ENCODE measurements around the gene FKBP11.
"Not testable (repeated sequence)": the region's sequence is repeated elsewhere in the genome, so short reads cannot be mapped to it uniquely, and the experiment has no call there.

FKBP11 gene

DNA sequence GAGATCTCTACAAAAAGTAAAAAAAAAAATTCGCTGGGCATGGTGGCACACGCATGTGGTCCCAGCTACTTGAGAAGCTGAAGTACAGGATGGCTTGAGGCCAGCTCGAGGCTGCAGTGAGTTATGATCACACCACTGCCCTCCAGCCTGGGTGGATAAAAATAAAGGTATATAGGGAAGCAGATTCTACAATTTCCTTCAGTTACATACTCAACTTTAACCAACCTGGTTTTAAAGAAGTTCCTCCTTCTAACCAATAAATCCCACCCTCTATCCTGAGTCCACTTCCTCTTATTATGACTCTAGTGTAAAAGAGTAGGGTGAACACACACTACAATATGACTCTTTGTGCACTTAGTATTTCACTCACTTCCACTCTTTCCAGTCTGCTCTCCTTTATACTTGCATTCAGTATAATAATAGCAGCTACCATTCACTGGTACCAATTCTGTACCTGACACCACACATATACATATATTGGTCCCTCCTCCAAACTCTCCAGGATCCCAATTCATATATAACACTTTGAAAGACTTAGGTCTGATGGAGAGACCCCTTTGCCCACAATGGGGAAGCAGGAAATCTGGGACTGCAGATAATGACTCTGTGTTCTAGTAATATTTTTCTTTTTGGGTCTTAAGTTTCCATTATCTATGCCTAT is 29.7 kb upstream of the FKBP11 start:
- no peak for DNase-seq

DNA sequence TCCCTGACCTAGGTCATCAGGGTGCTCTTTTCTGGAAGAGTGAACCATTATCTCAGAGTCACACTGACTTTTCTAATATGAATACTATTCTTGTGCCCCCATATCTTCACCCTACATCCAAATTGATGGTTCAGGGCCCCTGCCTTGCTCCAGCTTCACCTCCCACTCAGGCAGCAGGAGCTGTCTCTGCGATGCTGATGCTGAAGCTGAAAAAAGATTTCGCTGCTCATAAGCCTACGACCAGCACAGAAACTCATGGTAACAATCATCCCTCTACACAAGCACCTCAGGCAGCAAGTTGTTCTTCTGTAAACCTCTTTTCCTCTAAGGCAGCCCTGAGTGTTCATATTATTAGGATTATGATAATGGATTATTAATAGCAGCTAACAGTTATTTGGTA is 28.8 kb upstream of the FKBP11 start:
- no peak for DNase-seq

DNA sequence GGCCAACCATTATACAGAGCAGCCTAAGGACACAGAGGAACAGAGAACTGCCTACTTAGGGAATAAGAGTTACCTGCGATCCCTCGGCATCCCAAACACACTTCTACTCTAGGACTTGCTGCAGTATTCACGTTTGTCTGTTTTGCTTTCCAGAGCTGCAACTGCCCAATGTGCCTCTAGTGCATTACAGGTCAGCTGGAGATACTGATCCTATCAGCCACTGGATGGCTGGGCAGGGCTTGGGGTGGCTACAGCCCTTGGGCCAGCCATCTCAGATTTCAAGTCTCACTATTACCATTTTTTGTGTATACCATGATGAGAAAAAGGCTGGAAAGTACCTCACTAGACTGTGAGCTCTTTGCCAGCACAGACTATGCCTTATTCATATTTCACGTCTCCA is 27.4 kb upstream of the FKBP11 start:
- DNase-seq: no peak

DNA sequence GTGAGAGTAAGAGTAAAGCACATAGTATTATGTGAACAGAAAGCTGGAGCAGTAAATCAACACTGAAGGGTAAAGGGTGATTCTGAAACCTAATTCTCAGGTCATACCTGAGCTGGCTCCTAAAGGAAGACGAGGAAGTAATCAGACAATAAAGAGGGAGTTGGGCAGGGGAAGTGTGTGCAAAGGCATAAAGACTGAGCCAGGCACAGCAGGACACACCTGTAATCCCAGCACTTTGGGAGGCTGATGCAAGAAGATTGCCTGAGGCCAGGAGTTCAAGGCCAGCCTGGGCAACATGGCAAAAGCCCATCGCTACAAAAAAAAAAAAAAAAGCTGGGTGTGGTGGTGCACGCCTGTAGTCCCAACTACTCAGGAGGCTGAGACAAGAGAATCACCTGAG is 22.4 kb upstream of the FKBP11 start:
- no peak for DNase-seq

DNA sequence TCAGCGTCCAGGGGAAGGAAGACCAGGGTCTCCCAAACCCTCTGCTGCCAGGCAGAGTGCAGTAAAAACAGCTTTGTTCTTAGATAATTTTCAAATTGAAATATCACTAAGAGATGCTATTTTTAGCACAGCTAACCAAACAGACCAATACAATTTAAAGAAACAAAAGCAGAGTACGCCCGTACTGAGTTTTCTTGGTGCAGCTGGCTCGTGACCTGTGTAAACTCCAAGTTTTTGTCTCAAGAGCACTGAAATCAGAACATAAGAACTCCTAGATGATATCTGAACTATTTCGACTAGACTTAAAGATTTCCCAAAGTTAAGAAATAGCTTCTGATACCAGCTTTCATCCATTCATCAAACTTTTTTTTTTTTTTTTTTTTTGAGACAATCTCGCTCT is 21.7 kb upstream of the FKBP11 start:
- no peak for DNase-seq

DNA sequence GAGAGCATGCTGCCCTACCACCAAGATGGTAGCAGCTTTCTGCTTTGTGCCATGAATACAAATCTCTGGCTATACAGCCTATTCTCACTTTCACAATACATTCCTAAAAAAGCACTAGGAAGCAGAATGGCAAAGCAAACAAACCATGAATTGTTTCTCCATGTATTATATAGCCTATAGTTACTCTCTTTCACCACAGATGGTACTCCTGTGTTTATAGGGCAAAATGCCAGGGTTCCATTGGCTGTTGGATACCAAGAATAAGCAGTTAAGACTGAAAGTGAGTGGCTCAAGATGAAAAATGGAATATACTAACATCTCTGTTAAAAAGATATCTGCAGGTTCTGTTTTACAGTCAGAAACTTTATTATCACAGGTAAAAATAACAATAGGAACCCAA is 20.9 kb upstream of the FKBP11 start:
- DNase-seq: no peak

DNA sequence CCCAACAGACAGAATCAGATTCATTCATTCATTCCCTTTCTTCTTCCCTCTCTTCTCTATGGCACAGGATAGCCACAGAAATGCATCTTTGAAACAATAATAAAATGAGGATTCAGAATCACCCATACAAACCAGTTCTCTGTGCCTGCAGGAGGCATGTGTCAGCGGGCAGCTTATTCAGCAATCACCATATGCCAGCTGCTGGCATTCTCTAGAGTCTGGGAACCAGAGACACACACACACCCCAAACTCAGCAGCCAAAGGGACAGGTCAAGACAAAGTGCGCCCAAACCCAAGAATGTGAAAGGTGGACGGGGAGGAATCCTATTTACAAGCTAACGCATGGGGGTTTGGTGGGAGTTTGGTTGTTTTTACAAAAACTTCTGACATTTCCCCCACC is 17.9 kb upstream of the FKBP11 start:
- no peak for DNase-seq

DNA sequence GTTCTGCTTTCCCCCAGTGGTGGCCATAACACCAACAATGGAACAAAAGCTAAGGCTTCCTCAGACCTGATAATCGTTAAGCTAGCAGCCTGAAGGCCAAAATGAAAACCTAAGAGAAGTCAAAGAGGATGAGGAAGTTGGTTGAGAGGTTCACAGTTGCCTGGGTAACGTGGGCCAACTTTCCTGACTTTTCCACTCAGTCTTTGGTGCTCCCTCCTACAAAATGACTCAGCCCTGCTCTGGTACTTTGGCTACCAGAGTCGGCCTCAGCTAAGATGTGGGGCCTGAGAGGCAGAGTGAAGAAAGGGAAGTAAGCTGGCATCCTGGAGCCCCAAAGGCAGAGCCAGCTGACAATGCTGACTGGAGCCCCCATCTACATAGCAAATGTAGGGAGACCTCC is 14.9 kb upstream of the FKBP11 start:
- DNase-seq: no peak

DNA sequence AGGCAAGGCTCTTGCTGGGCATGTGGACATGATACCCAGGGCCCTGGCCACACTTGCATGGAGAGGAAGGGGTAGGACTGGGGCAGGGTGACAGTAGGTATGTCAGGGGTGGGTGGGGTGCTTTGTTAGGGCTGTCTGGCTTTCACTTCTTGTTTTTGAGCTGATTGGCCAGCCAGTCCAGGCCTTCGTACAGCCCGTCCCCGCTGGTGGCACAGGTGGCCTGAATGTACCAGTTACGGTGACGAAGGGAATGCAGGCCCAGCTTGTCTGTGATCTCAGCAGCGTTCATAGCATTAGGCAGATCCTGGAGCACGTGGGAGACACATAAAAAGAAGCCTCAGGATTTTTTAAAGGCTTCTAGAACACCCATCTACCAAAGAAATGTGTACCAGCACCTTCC is 13.5 kb upstream of the FKBP11 start:
- DNase-seq: no peak

DNA sequence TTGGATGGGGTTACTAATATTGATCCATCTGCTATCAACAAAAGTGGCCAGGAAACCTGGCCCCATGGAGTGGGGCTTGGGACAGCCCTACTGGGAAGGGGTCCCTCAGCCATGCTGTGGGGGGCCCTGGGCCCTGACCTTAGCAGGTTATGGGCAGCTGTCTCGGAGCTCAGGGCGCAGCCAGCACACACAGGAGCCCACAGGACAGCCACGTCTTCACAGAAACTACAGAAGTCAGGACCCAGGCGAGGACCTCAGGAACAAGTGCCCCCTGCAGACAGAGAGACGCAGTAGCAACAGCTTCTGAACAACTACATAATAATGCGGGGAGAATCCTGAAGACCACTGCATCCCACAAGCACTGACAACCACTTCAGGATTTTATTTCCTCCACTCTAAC is 11.9 kb upstream of the FKBP11 start:
- DNase-seq: no peak

DNA sequence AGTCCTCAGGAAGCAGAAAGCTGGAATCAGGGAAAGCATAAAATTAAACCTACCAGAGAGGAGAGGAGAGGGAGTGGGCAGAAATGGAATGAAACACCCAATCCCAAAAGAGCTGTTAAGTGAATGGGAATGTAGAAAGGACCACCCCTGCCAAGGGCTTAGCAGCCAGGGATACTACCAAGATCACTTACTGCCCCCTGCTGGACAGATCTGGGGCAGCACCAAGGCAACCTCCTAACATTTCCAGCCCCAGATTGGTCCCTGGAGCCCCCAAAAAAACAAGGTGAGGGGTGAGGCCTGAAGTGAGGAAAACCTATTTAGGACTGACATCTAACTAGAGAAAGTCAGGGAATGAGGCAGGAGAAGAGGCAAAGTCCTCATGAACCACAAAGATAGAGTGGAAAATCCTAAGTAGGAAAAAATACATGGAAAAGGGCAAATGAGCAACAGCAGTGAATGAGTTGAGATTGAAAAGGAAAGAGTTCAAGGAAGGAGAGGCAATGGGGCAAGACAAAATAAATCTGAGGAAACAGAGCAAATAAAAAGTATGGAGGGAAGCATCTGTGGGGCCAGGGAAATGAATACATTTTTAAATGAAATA is 11.2 kb upstream of the FKBP11 start:
- DNase-seq: peak; percentile 70

DNA sequence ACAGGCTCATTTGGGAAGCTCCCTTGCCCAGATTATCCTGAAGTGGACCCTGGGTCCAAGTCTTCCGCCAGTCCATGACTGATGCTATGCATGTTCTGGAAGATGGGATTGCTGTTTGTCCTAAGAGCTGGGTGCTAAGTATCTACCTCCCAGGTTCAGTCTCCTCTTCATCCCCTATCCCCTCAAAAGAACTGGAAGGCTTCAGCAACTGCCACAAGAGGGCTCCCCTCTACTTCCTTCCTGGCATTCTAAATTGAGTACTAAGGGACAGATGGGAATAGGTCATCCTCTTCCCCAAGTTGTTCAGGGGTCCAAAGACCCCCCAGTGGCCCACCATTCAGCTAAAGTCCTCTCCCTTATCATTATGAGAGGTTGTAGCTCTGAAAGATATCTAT is 9.0 kb upstream of the FKBP11 start:
- no peak for DNase-seq

DNA sequence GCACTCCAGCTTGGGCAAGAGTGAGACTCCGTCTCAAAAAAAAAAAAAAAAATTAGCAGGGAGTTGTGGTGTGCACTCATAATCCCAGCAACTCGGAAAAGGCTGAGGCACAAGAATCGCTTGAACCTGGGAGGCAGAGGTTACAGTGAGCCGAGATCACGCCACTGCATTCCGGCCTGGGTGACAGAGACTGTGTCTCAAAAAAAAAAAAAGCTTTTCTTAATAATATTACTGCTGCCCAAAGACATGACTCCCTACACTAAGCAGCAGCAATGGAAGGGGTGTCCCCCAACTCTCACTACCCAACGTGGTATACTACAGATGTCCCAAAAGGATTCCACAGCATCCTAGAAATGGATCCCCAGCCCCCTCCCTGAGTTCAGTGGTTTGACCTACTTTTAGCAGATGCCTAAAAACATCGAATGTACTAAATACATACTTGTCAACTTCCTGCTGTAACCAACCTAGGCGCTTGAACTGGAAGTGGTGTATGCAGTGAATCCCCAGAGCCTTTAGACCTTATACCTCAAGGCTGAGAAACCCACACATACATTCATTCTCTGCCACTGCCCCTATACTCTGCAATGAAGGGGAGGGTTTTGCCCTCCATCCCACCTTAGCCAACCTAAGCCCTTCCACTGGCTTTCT is 8.5 kb upstream of the FKBP11 start:
- DNase-seq: no peak

DNA sequence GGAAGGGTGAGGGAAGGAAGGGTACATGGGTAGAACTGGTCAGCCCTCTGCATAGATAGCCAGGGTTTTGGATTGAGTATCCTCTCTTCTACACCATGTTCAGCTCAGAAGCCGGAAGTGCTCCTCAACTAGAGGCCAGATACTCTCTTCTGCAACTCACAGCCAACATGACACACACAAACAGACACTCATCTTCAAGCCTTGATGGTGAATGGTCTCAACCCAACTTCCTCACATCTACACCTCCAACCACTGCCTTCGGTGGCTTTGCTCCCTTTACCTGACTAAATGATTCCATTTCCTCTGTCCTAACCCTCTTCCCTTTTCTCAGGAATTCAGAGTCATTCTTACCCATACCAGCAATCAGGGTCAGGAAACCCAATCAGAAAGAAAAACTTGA is 7.6 kb upstream of the FKBP11 start:
- DNase-seq: no peak

DNA sequence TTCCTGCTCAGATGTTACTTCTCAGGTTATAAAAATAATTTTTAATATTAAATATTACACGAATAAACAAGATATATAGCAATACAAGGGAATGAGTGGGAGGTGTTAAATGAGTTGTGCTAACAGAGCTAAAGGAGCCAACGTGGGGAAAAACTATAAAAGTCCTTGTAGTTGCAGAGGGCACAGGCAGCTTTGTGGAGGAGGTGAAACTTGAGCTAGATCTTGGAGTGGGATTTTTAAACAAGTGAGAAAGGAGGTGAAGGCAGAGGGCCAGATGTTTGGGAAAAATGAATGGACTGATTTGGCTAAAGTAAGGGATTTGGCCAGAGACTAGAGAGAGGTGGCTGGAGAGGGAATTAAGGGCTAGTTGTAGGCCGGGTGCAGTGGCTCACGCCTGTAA is 5.2 kb upstream of the FKBP11 start:
- no peak for DNase-seq

DNA sequence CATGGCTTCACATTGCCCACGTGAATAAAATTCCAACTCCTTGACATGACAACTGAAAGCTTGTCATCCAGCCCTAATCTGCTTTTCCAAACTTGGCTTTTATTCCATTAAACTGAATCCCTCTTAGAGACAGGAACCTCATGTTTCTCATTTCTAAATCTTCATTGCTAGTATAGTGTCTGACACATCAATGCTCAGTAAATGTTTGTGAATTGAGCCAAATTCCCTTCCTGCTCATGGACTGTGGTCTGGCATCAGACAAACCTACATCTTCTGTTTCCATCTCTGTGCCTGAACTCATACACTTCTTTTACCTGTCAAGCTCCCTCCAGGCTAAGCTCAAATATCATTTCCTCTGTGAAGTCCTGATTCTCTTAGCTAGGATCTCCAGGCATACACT is 4.3 kb upstream of the FKBP11 start:
- DNase-seq: no peak

DNA sequence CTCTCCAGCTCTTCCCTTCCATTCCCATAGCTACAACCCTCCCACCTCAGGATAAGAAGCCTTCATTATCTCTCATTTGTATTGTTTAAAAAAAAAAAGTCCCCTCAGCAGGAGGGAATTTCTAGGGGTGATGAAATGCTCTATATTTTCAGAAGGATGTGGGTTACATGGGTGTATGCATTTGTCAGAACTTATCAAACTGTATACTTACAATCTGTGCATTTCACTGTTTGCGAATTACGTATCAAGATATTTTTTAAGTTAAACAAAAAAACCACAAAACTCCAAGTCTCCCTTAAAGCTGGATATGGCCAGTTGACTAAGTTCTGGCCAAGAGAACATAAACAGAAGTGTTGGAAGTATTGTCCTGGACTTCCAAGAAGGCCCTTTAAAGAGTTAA is 2.0 kb upstream of the FKBP11 start:
- DNase-seq: no peak

DNA sequence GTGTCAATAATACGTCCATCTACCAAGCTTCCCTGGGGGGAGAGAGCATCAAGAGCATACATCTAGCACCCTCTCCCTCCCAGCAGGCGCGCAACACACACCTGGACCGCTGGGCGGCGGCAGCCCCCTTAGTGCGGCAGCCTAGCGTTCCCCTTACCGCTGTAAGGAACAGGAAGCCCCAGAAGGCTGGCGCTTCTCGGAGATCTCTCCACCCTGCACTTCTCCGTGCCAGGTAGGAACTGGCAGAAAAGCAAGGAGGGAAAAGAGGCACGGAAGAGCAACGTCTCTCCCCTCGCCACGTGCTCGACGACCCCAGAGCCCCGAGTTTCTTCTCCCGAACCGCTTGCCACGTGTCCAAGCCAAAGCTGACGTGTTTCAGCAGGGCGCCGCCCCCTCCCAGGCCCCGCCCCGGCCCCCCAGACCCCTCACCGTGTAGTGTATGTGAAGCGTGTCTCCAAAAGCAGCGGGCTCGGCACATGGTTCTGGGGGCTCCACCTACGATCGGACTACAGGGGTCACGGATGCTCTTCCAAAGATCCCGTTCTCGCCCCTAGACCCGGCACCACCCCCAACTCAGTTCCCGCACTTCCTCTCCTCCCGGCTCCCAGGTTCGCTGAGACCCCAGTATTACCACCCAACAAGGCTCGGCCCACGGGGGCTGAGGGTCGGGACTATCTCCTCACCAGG is 532 bp downstream of the FKBP11 start:
- DNase-seq: no peak

DNA sequence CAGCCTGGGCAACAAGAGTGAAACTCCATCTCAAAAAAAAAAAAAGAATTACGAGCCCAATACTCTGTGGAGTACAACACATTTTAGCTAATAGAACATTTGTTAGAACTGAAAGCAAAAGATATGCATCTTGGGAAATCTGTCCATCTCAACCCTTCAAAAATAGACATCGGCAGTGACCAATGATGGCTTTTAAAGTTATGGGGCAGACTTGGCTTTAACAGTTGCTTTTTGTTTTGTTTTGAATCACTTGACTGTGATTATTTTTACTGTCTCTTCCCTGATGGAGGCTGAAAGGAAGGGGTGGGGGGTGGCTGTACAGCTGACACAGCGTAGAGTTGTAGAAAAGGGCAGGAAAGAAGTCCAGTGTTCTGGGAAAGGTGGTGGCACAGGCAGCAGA is 2.2 kb downstream of the FKBP11 start:
- no peak for DNase-seq

DNA sequence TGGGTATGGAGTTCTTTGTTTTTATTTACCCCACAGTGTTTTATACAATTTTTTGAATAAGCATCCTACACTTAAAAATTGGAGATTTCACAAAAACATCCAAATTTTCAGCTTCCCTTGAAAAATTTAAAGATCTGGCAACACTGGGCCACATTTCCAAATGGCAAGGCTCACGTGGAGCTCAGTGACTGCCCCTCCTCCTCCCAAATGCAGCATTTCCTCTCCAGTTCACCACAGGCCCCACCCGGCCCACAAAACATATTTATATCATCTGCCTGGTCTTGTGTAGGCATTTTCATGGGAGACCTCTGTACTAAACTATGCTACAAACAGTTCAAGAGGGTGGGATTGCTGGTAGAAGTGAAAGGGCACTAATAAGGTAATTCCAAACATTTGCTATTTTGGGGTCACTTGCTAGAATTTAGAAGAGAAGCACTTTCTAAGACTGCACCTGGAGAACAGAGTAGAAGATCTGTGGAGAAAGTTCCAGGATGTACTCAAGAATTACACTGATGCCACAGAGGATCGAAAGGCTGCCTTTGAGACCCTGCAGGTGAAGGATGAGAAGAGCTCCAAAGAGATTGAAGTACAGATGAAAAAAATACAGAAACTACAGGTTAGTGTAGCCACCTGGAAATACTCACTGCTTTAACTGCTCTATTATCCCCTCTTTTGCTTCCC is 7.3 kb downstream of the FKBP11 start:
- DNase-seq: no peak

DNA sequence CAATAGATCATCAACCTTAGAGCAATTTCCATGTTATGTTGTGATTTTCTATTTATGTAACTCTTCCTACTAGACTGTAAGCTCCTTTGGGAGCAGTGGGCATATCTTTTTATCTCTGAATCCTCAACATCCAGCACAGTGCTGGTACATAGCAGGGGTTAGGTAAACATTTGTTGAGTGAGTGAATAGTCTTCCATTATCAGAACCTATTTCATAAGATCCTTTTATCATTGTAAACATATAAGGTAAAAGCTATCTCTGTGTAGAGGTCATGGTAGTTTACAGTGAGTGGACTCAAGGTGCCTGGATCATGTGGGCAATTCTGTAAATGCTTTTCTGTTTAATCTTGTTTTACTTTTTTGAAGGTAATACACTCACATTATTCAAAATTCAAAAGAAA is 15.1 kb downstream of the FKBP11 start:
- DNase-seq: no peak

DNA sequence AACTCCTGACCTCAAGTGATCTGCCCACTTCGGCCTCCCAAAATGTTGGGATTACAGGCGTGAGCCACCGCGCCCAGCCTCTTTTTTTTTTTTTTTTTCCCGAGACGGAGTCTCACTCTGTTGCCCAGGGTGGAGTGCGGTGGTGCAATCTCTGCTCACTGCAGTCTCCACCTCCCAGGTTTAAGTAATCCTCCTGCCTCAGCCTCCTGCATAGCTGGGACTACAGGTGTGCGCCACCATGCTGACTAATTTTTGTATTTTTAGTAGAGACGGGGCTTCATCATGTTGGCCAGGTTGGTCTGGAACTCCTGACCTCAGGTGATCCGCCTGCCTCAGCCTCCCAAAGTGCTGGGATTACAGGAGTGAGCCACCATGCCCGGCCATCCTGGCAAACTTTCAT is 15.6 kb downstream of the FKBP11 start:
- DNase-seq: not testable (repeated sequence)

DNA sequence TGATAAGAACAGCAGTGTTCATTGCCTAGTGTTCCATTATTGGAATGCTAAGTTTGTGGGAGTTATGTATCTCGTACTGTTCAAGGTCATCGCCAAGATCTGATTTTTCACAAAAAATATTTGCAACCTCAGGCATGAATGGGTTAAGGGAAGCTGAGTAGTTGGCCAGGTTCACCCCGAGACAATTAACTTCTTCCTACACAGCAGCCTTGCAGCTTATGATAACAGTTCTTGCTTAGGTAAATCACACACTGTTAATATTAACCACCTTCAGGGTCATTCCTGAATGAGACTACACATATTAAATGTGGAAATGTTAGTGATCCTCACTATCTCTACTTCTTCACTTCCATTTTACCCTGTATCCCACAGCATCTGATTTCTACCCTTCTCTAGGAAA is 18.0 kb downstream of the FKBP11 start:
- no peak for DNase-seq

DNA sequence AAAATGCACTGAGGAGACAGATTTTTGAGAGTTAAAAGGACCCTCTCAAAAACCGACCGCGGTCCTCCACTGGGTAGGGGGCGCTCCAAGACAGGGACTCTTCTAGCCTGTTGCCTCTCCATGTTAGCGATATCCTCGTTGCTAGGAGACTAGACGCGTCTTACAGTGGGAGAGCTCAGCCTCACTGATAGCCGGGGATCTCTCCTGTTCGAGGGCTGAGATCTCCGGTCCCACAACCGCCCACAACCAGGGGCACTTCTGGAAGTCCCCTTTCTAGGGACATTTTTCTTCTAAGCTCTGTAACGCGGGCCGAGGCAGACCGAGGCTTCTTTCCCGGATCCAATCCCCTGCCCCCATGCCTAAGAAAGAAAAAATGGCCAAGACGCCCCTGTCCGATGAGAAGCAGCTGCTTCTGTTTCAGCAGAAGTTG is 21.3 kb downstream of the FKBP11 start:
- peak; percentile 75 for DNase-seq

All from midbrain (tissue), 1 donor.